ENCODE results near the gene TLE3. TPM values are rescaled to one million over a fixed set of nuclear protein-coding genes. Genes with fewer than 3 reads are reported as not detected.

TLE3 gene
- total and polyA plus RNA-seq, 4 experiments from 2014 or later: 3.6 to 121 (median 69.9) TPM

GRCh38 chr15:70103880-70104626 is 6.3 kb upstream of the TLE3 start:
- H3K9me3 ChIP-seq (ENCODE audit: control insufficient read depth in 1 of 2, low read length in 2 of 2): no peaks in the 10 kb centered on the region
- intact Hi-C loops (cut with micrococcal nuclease): no loop called here
- H3K4me3 ChIP-seq (ENCODE audit: low read length in 2 of 2): no peak overlapping the region

GRCh38 chr15:70102827-70103226 is 5.1 kb upstream of the TLE3 start:
- Histone ChIP-seq H3K4me1 (ENCODE audit: insufficient read depth, low read length) (peaks cover 30% of the 10 kb centered on the region), H3K36me3 (ENCODE audit: insufficient read depth, low read length) (no peaks in the 10 kb centered on the region), H3K27me3 (ENCODE audit: insufficient read depth, low read length) (no peaks in the 10 kb centered on the region), H3K9me3 (ENCODE audit: control insufficient read depth in 1 of 2, low read length in 2 of 2) (no peaks in the 10 kb centered on the region), H3K27ac (ENCODE audit: low read depth, low read length) (no peak overlapping the region), H3K4me3 (ENCODE audit: low read length in 2 of 2) (no peak overlapping the region)
- Mint-ChIP-seq H3K9me3 (peaks cover 0 to 4% (median 0%) of the 10 kb centered on the region in 8 donors), H3K4me3 (peak overlapping the region in 1 of 8 donors; percentile 64), H3K36me3 (peaks cover 0 to 8% of the 10 kb centered on the region in 2 donors), H3K27ac (peak overlapping the region in 1 of 7 donors; percentile 31), H3K4me1 (peaks cover 7 to 26% (median 20%) of the 10 kb centered on the region in 4 donors), H3K27me3 (peaks cover 2 to 7% of the 10 kb centered on the region in 2 donors)
- intact Hi-C loops (cut with micrococcal nuclease): no loop called here
- DNase-seq: no peak
- ChIA-PET POLR2A (ENCODE audit: partially characterized antibody) (interaction anchor here (2.0 kb wide), 1 partner anchor 156 kb away, joined by 8 read pairs; no protein-coding TSS in a partner anchor), CTCF (ENCODE audit: partially characterized antibody) (interaction anchor here (1.6 to 2.0 kb wide), 3 partner anchors 358 to 526 kb away, joined by 3 to 6 read pairs (median 3); no protein-coding TSS in a partner anchor)

More at GRCh38 chr15:70103880-70104626, 6.3 kb upstream of the TLE3 start:
- no peak overlapping the region for H3K27ac Mint-ChIP-seq
- no peak for DNase-seq
- POLR2A ChIA-PET (ENCODE audit: partially characterized antibody): interaction anchor here (0.8 to 2.0 kb wide), 2 partner anchors 155 to 343 kb away, joined by 3 to 8 read pairs; no protein-coding TSS in a partner anchor
- H3K4me1 Mint-ChIP-seq: peaks cover 7 to 19% (median 16%) of the 10 kb centered on the region in 4 donors
- CTCF ChIA-PET (ENCODE audit: partially characterized antibody): interaction anchor here (0.6 to 1.7 kb wide), 3 partner anchors 121 to 363 kb away, joined by 3 read pairs; no protein-coding TSS in a partner anchor
- H3K9me3 Mint-ChIP-seq: peaks cover 0 to 3% (median 0%) of the 10 kb centered on the region in 8 donors
- Histone ChIP-seq H3K27ac (ENCODE audit: low read depth, low read length) (no peak overlapping the region), H3K4me1 (ENCODE audit: insufficient read depth, low read length) (peaks cover 23% of the 10 kb centered on the region), H3K27me3 (ENCODE audit: insufficient read depth, low read length) (no peaks in the 10 kb centered on the region), H3K36me3 (ENCODE audit: insufficient read depth, low read length) (no peaks in the 10 kb centered on the region)
- peaks cover 2 to 6% of the 10 kb centered on the region in 2 donors for H3K27me3 Mint-ChIP-seq
- H3K36me3 Mint-ChIP-seq: peaks cover 0 to 7% of the 10 kb centered on the region in 2 donors
- H3K4me3 Mint-ChIP-seq: no peak overlapping the region

GRCh38 chr15:70101459-70102113 is 3.9 kb upstream of the TLE3 start:
- H3K4me1 Mint-ChIP-seq: peaks cover 8 to 34% (median 21%) of the 10 kb centered on the region in 4 donors
- H3K4me3 Mint-ChIP-seq: peak overlapping the region in 5 of 8 donors; percentile 6 to 39 (median 20)
- H3K36me3 ChIP-seq (ENCODE audit: insufficient read depth, low read length): no peaks in the 10 kb centered on the region
- peak overlapping the region in 3 of 7 donors; percentile 4 to 99 (median 10) for H3K27ac Mint-ChIP-seq
- peaks cover 2 to 9% of the 10 kb centered on the region in 2 donors for H3K27me3 Mint-ChIP-seq
- no peak overlapping the region for H3K4me3 ChIP-seq (ENCODE audit: low read length in 2 of 2)
- H3K9me3 Mint-ChIP-seq: peaks cover 0 to 7% (median 0%) of the 10 kb centered on the region in 8 donors
- no peaks in the 10 kb centered on the region for H3K27me3 ChIP-seq (ENCODE audit: insufficient read depth, low read length)
- intact Hi-C loops (cut with micrococcal nuclease): no loop called here
- CTCF ChIA-PET (ENCODE audit: partially characterized antibody): interaction anchor here (0.8 to 3.2 kb wide), 7 partner anchors 15 to 626 kb away, joined by 3 to 26 read pairs (median 4); no protein-coding TSS in a partner anchor
- H3K36me3 Mint-ChIP-seq: peaks cover 0 to 14% of the 10 kb centered on the region in 2 donors
- DNase-seq: no peak
- H3K27ac ChIP-seq (ENCODE audit: low read depth, low read length): no peak overlapping the region
- no peaks in the 10 kb centered on the region for H3K9me3 ChIP-seq (ENCODE audit: control insufficient read depth in 1 of 2, low read length in 2 of 2)
- H3K4me1 ChIP-seq (ENCODE audit: insufficient read depth, low read length): peaks cover 30% of the 10 kb centered on the region
- POLR2A ChIA-PET (ENCODE audit: partially characterized antibody): interaction anchor here (0.9 to 10.4 kb wide), 9 partner anchors 13 to 434 kb away, joined by 3 to 285 read pairs (median 50); no protein-coding TSS in a partner anchor

GRCh38 chr15:70100474-70101341 is 3.0 kb upstream of the TLE3 start:
- Mint-ChIP-seq H3K4me3 (peak overlapping the region; percentile 72 to 98 (median 92)), H3K27me3 (peaks cover 2 to 9% of the 10 kb centered on the region in 2 donors), H3K36me3 (peaks cover 0 to 17% of the 10 kb centered on the region in 2 donors), H3K9me3 (peaks cover 0 to 7% (median 0%) of the 10 kb centered on the region in 8 donors), H3K27ac (peak overlapping the region; percentile 81 to 99 (median 92)), H3K4me1 (peaks cover 10 to 39% (median 21%) of the 10 kb centered on the region in 4 donors)
- ChIA-PET CTCF (ENCODE audit: partially characterized antibody) (interaction anchor here (0.8 to 3.6 kb wide), 10 partner anchors 14 to 625 kb away, joined by 3 to 26 read pairs (median 4); no protein-coding TSS in a partner anchor), POLR2A (ENCODE audit: partially characterized antibody) (interaction anchor here (0.9 to 10.4 kb wide), 19 partner anchors 12 to 648 kb away, joined by 3 to 285 read pairs (median 10); partner anchors contain the start of gene RPLP1)
- no peaks in the 10 kb centered on the region for H3K27me3 ChIP-seq (ENCODE audit: insufficient read depth, low read length)
- no peaks in the 10 kb centered on the region for H3K9me3 ChIP-seq (ENCODE audit: control insufficient read depth in 1 of 2, low read length in 2 of 2)
- peak overlapping the region in 1 of 2 donors; percentile 81 for H3K4me3 ChIP-seq (ENCODE audit: low read length in 2 of 2)
- H3K4me1 ChIP-seq (ENCODE audit: insufficient read depth, low read length): peaks cover 30% of the 10 kb centered on the region
- DNase-seq: peak; percentile 69 to 78 (median 74)
- intact Hi-C loops (cut with micrococcal nuclease): no loop called here
- no peak overlapping the region for H3K27ac ChIP-seq (ENCODE audit: low read depth, low read length)
- H3K36me3 ChIP-seq (ENCODE audit: insufficient read depth, low read length): no peaks in the 10 kb centered on the region

- peak in 1 of 5 donors; percentile 18 for DNase-seq
- H3K27me3 ChIP-seq (ENCODE audit: insufficient read depth, low read length): no peaks in the 10 kb centered on the region
- H3K4me3 ChIP-seq (ENCODE audit: low read length in 2 of 2): peak overlapping the region in 1 of 2 donors; percentile 81
- peak overlapping the region; percentile 92 to 99 (median 97) for H3K4me3 Mint-ChIP-seq
- no peak overlapping the region for H3K27ac ChIP-seq (ENCODE audit: low read depth, low read length)
- POLR2A ChIA-PET (ENCODE audit: partially characterized antibody): interaction anchor here (1.0 to 10.4 kb wide), 25 partner anchors 9 to 647 kb away, joined by 3 to 285 read pairs (median 9); partner anchors contain the start of gene RPLP1
- H3K36me3 ChIP-seq (ENCODE audit: insufficient read depth, low read length): no peaks in the 10 kb centered on the region
- peaks cover 0 to 7% (median 0%) of the 10 kb centered on the region in 8 donors for H3K9me3 Mint-ChIP-seq
- peak overlapping the region; percentile 97 to 100 (median 99) for H3K27ac Mint-ChIP-seq
- CTCF ChIA-PET (ENCODE audit: partially characterized antibody): interaction anchor here (1.1 to 3.6 kb wide), 8 partner anchors 14 to 526 kb away, joined by 3 to 26 read pairs (median 4); no protein-coding TSS in a partner anchor
- H3K4me1 Mint-ChIP-seq: peaks cover 11 to 45% (median 22%) of the 10 kb centered on the region in 4 donors
- peaks cover 0 to 18% of the 10 kb centered on the region in 2 donors for H3K36me3 Mint-ChIP-seq
- H3K27me3 Mint-ChIP-seq: peaks cover 2 to 9% of the 10 kb centered on the region in 2 donors
- intact Hi-C loops (cut with micrococcal nuclease): loop anchor here (1.0 to 5.0 kb wide), 7 partner anchors 159 to 647 kb away; partner anchors contain the start of gene RPLP1
- peaks cover 34% of the 10 kb centered on the region for H3K4me1 ChIP-seq (ENCODE audit: insufficient read depth, low read length)
- H3K9me3 ChIP-seq (ENCODE audit: control insufficient read depth in 1 of 2, low read length in 2 of 2): no peaks in the 10 kb centered on the region
These were observed 2.3 kb upstream of the TLE3 start for GRCh38 chr15:70099967-70100473.
